T-helper 22 cell (primary cell): Measurements from ENCODE around the gene KCND2.
"Not testable (repeated sequence)": the region's sequence is repeated elsewhere in the genome, so short reads cannot be mapped to it uniquely, and the experiment has no call there.

Experiments used
- DNase-seq: peaks from one replicate; pipeline ENCODE4 v3.0.0-alpha.2; 2020; ENCODE audit warnings: low read depth

Gene KCND2

GRCh38 chr7:120587243-120587642 lies 314.3 kb downstream of the KCND2 start:
- no peak for DNase-seq

DNA sequence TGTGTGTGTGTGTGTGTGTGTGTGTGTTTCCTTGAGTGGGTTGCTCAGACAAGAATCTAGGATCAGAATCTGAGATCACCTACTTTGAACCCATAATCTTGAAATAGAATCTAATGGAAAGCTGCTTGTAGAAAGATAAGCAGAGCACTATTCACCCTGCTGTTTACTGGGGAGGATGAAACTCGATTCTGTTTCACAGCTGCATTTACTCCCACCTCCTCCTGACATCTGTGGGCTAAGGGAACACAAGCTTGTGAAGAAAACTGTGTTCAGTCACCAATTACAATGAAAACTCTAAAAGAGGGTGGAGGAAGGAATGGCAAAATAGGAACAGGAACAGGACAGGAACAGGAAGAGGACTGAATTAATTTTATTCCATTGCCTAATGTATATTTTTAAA lies 315.4 kb downstream of the KCND2 start:
- DNase-seq = no peak

- no peak for DNase-seq
Observed at GRCh38 chr7:120588862-120589261, 315.9 kb downstream of the KCND2 start.

GRCh38 chr7:120600607-120601006 lies 327.6 kb downstream of the KCND2 start:
- DNase-seq = no peak

DNA sequence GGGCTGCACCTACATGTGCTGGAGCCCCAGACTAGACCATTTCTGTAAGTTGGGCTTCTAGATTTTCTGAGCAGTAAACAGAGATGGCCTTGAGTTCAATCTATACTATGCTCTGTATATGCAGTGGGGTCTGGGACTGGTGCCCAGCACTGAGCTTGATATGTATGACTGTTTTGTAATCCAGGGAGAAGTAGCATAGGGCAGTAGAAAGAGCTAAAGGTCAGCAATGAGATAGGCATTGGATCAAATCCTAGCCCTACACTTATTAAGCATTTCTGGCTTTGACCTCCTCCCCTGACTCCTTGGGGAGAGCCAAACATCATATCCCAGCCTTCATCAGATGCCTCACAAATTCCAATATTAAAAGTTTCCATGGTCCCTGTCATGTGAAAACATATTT lies 330.4 kb downstream of the KCND2 start:
- DNase-seq = no peak

GRCh38 chr7:120609136-120609753 lies 336.3 kb downstream of the KCND2 start:
- DNase-seq = no peak

DNA sequence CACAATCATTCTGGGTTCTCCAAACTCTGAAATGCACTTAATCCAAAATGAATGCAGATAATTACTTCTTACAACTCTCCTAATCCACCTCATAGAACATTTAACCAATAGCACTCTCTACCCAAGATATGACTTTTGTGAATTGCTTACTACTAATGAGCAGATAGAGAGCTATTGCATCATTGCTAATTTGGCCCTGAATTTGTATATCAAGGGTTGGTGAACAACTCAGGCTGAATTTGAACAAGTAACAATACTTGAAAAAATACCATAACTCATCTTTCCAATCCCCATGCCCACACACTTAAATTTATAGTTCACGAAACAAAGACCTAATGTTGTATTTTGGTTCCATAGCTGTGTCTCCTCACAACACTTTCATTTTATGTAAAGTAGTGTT lies 339.0 kb downstream of the KCND2 start:
- no peak for DNase-seq

GRCh38 chr7:120615703-120616102 lies 342.7 kb downstream of the KCND2 start:
- DNase-seq = no peak

DNA sequence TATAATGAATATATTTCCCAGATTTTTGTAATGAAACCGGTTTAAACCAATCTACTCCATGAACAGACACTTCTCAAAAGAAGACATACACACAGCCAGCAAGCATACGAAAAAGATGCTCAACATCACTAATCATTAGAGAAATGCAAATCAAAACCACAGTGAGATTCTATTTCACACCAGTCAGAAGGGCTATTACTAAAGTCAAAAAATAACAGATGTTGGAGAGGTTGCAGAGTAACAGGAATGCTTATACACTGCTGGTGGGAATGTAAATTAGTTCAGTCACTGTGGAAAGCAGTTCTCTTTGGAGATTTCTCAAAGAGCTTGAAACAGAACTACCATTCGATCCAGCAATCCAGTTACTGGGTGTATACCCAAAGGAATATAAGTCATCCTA lies 344.3 kb downstream of the KCND2 start:
- DNase-seq = no peak

DNA sequence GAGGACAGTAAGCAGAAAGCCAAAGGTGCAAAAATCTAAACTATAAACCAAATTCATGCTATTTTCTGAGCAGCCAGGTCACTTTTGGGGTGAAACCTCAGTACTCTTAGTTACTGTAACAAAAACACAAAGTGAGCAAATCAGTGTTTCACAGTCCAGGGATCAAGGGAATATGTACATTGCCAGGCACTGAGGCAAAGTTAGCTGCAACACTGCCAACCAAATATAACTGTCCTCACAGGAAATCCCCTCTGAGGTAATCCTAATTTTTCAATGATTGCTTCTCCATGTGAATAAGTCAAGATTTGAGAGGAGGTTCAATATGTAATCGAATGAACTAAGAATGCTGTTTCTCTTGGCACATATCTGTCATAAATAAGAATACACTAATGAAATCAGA lies 355.3 kb downstream of the KCND2 start:
- no peak for DNase-seq

DNA sequence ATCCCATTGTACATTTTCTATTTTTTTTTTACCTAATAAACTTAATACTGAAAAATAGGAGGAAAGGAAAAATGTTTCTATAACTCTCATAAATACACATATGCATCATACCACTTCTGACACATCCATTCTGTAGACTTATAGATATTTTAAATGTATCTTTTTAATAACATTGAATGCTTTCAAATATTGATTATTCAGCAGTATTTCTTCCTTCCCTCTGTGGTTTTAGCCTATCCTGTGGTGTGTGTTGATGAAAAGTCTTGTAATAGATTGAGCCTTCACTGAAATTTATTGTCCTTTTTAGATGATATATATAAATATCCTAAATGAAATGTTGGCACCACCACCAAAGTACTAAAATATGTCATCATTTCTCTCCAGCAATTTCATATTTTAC lies 366.9 kb downstream of the KCND2 start:
- no peak for DNase-seq

DNA sequence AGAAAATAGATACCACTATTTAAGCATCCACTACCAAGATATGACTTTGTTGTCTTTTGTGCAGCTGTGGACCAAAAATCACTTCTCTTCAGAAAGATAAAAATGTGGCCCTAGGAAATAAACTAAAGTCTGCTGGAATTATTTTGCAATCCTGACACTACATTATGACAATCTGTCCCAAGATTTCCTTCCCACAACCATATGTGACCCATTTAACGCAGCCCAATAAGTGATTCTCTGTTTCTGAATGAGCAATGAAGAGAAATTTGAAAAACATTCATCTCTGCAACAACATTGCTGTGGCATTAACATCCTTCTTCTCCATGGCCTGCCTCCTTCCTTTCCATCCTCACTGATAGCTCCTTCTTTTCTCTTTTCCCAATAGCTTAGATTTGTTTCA lies 373.0 kb downstream of the KCND2 start:
- DNase-seq = no peak

GRCh38 chr7:120654241-120654640 lies 381.3 kb downstream of the KCND2 start:
- no peak for DNase-seq

DNA sequence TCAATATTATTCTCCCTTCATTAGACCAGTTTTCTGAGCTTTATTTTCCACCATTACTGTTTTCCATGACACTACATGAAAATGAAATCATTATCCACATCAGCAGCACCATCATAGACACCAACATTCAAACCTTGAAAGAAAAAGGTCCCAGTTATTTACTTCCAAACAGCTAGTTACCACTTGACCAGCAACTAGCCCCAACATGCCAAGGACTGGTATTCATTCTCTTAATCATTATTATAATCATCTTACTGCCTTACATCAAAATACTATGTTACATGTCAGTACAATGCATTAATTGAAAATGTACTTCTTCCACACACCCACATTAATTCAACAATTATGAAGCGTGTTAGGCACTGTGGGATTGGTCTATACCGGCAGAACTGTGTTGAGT lies 385.5 kb downstream of the KCND2 start:
- DNase-seq = no peak

GRCh38 chr7:120662291-120662690 lies 389.3 kb downstream of the KCND2 start:
- no peak for DNase-seq

DNA sequence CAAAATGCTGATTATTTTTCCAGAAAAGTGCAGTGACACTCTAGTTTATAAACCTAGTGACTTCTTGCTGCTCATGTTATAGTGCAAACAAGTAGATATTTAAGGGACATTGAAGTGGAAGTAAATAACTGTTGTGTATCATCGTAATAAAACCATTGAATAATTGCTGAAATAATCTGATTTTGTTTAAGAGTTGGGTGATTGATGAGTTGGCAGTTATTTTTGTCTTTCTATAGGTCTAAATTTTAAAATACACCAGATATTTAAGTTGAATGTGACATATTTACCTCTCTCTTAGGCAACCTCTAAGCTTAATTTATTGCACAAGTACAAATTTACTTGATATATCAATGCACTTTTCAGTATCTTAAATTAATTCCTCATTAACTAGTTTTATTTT lies 392.1 kb downstream of the KCND2 start:
- no peak for DNase-seq

GRCh38 chr7:120675076-120675475 lies 402.1 kb downstream of the KCND2 start:
- DNase-seq = no peak

DNA sequence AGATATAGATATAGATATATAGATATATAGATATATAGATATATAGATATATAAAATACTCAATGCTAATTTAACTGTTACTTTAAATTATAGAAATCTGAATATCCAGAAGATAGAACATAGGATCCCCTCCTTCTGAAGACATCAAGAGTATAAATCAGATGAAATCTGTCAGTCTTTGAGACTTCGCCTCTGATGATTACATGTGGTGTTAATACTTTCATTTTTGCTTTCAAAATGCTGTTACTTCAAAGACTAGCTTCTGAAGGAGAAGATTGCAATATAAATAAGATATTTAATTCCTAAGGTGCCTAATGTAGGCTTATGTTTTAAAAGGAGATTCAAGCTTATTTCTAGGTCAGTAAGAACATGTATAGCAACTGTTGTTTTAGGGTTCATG lies 404.6 kb downstream of the KCND2 start:
- no peak for DNase-seq

GRCh38 chr7:120680985-120681384 lies 408.0 kb downstream of the KCND2 start:
- DNase-seq = no peak

DNA sequence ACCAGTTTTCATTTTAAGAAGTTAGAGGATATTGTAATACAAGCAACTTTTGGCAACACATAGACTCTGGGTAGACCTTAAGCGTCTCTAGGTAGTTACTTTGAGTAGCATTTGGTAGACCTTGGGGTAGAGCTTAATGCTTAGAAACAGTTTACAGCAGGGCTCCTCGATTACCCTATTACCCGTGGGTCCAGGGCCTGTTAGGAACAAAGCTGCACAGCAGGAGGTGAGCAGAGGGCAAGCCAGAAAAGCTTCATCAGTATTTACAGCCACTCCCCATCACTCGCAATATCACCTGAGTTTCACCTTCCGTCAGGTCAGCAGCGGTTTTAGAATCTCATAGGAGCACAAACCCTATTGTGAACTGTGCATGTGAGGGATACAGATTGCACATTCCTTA lies 411.5 kb downstream of the KCND2 start:
- no peak for DNase-seq

DNA sequence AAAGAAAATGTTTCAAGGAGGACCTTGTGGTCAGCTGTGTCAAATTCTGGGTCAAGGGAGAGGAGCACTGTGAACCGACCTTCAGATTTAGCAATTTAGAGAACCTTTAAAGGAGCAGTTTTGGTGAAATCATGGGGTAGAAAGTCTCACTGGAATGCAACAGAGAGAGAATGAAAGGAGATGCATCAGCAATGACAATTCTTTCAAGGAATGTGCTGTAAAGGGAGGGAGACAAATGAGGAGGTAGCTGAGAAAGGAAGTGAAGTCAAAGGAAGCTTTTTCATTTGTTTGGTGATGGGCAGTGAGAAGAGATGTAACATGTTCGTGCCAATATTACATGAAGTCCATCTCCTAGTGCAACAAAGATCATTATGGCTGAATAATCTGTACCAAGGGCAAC lies 418.9 kb downstream of the KCND2 start:
- no peak for DNase-seq

- no peak for DNase-seq
Observed at GRCh38 chr7:120695848-120696247, 422.9 kb downstream of the KCND2 start.

- DNase-seq = no peak
Observed at GRCh38 chr7:120700796-120701195, 427.8 kb downstream of the KCND2 start.

DNA sequence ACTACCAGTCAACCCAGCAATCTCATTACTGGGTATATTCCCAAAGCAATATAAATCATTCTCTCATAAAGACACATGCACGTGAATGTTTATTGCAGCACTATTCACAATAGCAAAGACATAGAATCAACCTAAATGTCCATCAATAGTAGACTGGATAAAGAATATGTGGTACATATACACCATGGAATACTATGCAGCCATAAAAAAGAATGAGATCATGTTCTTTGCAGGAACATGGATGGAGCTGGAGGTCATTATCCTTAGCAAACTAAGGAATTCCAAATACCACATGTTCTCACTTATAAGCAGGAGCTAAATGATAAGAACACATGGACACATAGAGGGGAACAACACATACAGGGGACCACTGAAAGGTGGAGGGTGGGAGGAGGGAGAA lies 429.4 kb downstream of the KCND2 start:
- not testable (repeated sequence) for DNase-seq
